H7 (cell line): ENCODE measurements around the gene TEKT4. TPM values are rescaled to one million over a fixed set of nuclear protein-coding genes. Genes with fewer than 3 reads are reported as not detected.
A peak's percentile ranks its signal among the peaks of the same experiment; 100 is the strongest.
"Not testable (repeated sequence)": the region's sequence is repeated elsewhere in the genome, so short reads cannot be mapped to it uniquely, and the experiment has no call there.

Experiments used
- DNase-seq: peaks from one replicate; pipeline ENCODE4 v3.0.0; 2012
- H3K27me3 ChIP-seq: 2 replicates; pipeline ENCODE4 v1.6.0; 2011; ENCODE audit warnings: mild to moderate bottlenecking, low read length; ENCODE audit not compliant: control insufficient read depth, insufficient read depth
- H3K36me3 ChIP-seq: replicated peaks from 2 replicates; pipeline ENCODE4 v1.5.1; 2011; ENCODE audit warnings: low read length; ENCODE audit not compliant: control insufficient read depth, insufficient read depth
- H3K4me3 ChIP-seq: 2 replicates; pipeline ENCODE4 v1.5.1; 2011; ENCODE audit warnings: low read depth, mild to moderate bottlenecking, control low read depth, low read length, moderate library complexity; ENCODE audit not compliant: insufficient read depth
- total RNA-seq: library from RNA; depleted of rRNA; stranded (reverse); fragments of >200 nt; shearing (Covaris generic); gene quantifications from 2 replicates; pipeline ENCODE4 v1.2.3, GENCODE V29; 2014; rRNA removed

Gene TEKT4, protein sequence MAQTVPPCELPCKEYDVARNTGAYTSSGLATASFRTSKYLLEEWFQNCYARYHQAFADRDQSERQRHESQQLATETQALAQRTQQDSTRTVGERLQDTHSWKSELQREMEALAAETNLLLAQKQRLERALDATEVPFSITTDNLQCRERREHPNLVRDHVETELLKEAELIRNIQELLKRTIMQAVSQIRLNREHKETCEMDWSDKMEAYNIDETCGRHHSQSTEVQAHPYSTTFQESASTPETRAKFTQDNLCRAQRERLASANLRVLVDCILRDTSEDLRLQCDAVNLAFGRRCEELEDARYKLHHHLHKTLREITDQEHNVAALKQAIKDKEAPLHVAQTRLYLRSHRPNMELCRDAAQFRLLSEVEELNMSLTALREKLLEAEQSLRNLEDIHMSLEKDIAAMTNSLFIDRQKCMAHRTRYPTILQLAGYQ
- total RNA-seq: not detected in 2 replicates

DNA sequence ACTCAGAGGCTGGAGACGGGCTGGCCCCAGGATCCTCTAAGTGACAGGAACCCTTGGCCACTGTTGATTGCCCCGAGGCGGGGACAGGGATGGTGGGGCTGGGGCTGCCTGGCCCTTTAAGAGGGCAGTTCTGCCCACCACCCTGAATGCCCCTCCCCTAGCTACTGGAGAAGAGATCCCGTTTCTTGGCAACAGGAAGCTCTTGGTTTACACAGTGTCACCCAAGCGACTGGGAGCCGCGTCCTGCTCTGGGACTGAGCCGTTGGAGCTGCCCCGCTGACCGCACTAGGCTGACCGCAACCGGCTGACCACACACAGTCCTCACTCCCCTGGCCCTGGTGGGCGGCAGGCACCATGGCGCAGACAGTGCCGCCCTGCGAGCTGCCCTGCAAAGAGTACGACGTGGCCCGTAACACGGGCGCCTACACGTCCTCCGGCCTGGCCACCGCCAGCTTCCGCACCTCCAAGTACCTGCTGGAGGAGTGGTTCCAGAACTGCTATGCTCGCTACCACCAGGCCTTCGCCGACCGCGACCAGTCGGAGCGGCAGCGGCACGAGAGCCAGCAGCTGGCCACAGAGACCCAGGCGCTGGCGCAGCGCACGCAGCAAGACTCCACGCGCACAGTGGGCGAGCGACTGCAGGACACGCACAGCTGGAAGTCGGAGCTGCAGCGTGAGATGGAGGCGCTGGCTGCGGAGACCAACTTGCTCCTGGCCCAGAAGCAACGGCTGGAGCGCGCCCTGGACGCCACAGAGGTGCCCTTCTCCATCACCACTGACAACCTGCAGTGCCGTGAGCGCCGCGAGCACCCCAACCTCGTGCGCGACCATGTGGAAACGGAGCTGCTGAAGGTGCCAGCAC is at the start of gene TEKT4:
TEKT4 (plus strand) TSS at position 205 of the 862 bp plus-strand sequence; CDS start at position 355, 150 bp downstream.
- peak; percentile 65 for DNase-seq
- Histone ChIP-seq H3K27me3 (peaks cover 20% of the 10 kb centered on the region), H3K4me3 (peak within 1 kb of the TSS; percentile 23), H3K36me3 (no peaks in the 10 kb centered on the region)

DNA sequence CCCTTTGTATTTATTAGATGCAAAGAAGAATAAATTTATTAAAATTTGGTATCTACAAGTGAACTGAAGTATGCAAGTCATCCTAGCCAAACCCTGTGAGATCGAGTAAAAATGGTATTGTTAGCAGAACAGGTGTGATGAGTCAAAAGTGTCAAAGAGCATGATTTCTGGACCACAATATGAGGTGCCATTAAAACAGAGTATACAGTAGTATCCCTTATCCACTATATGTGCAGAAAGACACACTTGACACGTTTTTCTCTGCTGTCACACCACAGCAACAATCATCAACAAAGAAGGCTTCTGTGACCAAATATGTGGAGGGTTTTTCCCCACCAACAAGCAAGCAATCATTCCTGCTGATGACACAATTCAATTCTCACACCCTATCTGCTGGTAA is 32.0 kb upstream of the TEKT4 start:
- H3K4me3 ChIP-seq, DNase-seq, H3K36me3 ChIP-seq, H3K27me3 ChIP-seq: not testable (repeated sequence)

DNA sequence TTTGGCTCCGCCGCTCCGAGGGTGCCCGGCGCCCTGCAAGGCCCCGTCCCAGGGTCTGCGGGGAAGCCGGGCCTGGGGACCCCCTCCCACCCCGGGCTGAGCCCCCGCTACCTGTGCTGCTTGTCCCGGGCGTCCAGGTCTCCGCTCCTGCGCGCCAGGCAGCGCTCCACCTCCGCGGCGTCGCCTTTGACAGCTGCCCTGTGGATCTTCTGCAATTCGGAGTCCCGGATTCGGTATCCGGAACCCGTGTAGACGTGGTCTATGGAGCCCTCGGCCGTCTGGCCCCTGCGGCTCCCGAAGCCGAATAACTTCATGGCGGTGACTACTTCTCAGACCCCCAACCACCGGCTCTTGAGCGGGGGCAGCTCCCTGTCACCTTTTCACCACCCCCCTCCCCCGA is 14.4 kb upstream of the TEKT4 start:
- DNase-seq: peak; percentile 37
- H3K4me3 ChIP-seq, H3K36me3 ChIP-seq: not testable (repeated sequence)
- peaks cover 24% of the 10 kb centered on the region for H3K27me3 ChIP-seq

DNA sequence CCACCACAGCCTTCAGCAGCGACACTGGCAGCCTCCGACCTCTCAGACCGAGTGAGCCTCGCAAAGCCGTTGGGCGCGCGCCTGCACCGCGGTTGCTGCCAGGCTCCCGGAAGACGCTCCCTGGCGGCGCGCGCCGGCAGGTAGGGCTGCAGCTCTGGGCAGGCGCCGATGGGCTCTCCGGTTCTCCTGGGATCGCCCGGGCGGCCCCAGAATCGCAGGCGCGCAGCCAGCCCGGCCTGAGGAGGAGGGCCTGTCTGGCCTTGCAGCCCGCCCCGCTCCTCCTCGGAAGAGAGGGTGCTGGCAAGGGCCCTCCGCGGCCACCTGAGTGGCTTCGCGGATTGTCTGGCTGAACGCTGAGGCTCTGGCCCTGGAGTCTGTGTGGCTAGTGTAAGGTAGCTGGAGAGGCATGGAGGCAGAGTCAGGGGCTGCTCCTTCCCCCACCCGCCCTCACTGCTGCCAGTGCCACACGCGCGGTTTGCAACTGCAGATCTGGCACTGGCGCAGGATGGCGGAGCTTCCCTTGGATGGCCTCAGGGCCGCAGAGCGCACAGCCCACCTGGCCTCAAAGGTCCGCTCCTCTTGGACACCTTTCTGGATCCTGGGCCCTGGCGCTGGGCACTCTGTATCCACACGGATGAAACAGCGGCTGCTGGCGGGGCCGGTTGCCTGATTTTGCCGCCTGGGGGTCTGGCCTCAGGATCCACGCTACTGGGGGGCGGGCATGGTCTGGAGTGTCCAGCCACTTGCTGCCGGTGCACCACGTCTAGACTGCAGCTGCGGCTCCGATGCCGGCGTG is 13.7 kb upstream of the TEKT4 start:
- H3K27me3 ChIP-seq: peaks cover 31% of the 10 kb centered on the region
- not testable (repeated sequence) for H3K36me3 ChIP-seq
- peak; percentile 61 for DNase-seq
- peak overlapping the region; percentile 12; the same call in 1 of the 2 replicates for H3K4me3 ChIP-seq

DNA sequence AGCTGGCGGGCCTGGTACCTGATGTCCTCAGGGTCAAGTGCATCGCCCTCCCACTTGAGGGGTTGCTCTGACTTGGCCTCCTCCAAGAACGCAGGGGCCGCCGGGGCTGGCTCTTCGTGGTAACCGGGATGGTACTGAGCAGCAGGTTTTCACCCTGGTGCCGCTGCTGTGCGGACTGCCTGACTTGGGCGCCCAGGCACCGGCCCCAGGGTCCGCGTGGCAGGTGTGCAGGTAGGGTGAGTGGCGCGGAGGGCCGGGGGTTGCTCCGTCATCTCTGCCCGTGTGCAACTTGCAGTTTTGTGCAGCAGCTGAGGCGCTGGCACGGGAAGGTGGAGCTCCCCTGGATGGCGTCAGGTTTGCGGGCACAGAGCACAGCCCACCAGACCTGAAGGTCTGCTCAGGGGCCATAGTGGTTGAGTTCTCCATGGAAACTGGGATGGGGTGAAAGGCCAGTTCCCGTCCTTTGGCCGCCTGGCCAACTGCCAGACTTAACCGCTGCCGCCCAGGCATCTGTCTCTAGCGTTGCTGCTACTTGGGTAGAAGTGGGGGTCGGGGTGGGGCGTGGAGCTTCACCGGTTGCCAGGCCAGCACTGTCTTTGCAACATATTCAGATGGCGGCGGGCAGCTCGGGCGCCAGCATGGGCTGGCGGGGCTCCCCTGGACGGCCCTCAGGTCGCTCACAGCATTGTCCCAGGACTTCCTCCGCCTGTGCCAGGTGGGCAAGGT is 12.9 kb upstream of the TEKT4 start:
- peak; percentile 4 for DNase-seq

DNA sequence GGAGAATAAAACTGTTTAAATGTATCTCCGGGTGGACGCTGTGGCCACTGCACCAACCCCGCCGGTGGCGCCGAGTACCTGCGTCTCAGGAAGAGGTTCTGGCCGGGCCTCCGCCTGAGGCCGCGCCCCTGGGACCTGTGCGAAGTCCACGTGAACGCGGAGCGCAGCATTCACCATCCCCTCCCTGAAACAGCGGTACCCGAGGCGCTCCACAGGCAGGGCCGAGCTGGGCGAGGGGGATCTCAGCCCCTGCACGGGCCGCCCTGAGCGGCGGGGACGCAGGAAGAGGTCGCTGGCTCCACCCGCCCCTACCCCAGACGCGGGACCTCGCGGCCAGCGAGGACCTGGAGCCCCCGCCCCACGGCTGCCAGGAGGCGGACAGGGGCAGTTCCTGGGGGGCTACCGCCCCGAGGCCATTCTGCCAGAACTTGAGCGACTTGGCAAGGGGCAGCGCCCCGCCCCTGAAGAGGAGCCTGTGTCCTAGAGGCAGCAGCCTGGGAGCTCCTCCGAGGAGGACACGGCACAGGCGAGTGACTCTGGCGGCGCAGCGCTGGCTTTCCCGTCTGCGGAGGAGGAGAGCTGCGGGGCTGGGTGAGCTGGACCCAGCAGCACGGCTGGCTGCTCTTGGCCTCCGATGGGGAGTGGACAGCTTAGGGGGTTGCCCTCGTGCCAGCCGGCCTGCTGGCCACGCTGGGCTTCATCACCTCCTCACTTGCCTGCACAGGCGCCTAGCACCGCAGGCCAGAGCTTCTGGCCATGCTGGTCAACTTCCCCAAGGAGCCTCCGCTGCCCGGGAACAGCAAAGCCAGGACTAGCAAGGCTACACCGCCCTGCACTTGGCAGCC is 9.7 kb upstream of the TEKT4 start:
- Histone ChIP-seq H3K27me3 (peaks cover 31% of the 10 kb centered on the region), H3K36me3 (no peaks in the 10 kb centered on the region), H3K4me3 (peak overlapping the region; percentile 20; the same call in 1 of the 2 replicates)
- peak; percentile 67 for DNase-seq

More for the DNA sequence above, 12.9 kb upstream of the TEKT4 start:
- not testable (repeated sequence) for H3K36me3 ChIP-seq, H3K4me3 ChIP-seq
- H3K27me3 ChIP-seq: peaks cover 32% of the 10 kb centered on the region

DNA sequence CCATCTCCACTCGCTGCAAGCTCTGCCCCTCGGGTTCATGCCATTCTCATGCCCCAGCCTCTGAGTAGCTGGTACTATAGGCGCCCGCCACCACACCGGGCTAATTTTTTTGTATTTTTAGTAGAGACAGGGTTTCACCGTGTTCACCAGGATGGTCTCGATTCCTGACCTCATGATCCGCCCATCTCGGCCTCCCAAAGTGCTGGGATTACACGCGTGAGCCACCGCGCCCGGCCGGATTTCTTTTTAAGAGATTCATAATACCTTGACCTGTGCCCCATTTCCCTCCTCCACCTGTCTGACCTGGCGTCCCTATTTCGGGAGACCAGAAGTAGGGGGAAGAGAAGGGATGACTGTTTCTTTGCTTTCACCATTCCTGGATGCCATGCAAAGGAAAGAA is 8.3 kb upstream of the TEKT4 start:
- not testable (repeated sequence) for H3K4me3 ChIP-seq, DNase-seq, H3K36me3 ChIP-seq
- peaks cover 22% of the 10 kb centered on the region for H3K27me3 ChIP-seq

DNA sequence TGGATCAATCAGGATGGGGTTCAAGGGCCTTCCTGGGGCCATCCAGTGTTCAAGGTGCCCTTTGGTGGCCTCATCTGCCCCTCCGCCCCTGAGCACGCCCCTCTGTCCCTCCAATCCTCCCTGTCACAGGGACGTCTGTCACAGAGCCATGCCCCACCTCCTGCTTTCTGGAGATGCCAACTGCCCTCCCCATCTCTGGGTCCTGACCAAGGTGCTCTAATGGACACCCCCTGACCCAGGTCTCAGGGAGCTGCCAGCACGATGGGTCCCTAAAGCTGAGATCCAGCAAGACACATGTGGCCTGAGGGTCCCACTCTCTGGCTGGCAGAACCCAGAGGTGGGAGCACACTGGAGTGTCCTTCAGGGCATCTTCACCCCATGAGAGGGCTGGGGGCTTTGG is 2.1 kb upstream of the TEKT4 start:
- H3K36me3 ChIP-seq: no peaks in the 10 kb centered on the region
- DNase-seq: no peak
- H3K4me3 ChIP-seq: no peak overlapping the region
- H3K27me3 ChIP-seq: peaks cover 20% of the 10 kb centered on the region

DNA sequence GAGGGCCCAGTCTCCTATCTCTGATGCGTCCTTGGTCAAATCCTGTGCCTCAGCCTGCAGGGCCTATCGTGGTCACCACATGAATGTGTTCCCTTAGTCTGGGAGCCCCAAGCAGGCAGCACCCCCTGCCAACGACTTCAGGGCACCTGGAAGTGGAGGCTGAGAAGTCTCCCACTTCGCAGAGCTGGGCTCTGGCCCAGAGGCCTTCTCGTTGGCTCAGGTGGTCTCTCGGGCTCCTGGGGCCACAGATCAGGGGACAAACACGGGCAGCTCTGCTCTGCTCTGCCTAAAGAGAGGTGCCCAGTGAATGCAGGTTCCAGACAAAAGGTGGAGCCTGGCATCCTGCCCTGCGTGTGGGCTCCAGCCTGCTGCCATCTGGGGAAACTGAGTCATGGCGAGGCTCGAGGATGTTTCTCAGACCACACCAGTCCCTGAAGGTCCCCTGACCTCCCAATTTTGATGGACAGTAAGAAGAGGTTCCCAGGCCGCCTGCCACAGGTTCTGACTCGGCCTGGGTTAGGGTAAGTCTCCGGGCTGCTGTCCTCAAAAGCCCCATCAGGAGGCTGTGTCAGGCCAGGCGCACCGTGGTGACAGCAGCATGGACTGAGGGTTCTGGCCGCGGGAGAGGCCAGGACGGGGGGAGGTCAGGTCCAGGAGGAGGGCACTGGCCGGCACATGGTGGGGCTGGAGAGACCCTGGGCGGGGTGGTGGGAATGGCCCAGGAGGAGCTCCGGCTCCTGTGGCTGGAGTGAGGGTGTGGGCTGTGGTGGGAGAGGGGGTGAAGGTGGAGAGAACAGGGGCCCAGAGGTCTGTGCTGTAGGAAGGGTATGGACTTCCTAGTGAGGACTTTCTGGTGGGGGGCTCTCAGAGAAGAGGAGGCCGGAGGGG is 1.4 kb upstream of the TEKT4 start:
- no peak for DNase-seq
- Histone ChIP-seq H3K36me3 (no peaks in the 10 kb centered on the region), H3K27me3 (peaks cover 20% of the 10 kb centered on the region), H3K4me3 (no peak overlapping the region)

DNA sequence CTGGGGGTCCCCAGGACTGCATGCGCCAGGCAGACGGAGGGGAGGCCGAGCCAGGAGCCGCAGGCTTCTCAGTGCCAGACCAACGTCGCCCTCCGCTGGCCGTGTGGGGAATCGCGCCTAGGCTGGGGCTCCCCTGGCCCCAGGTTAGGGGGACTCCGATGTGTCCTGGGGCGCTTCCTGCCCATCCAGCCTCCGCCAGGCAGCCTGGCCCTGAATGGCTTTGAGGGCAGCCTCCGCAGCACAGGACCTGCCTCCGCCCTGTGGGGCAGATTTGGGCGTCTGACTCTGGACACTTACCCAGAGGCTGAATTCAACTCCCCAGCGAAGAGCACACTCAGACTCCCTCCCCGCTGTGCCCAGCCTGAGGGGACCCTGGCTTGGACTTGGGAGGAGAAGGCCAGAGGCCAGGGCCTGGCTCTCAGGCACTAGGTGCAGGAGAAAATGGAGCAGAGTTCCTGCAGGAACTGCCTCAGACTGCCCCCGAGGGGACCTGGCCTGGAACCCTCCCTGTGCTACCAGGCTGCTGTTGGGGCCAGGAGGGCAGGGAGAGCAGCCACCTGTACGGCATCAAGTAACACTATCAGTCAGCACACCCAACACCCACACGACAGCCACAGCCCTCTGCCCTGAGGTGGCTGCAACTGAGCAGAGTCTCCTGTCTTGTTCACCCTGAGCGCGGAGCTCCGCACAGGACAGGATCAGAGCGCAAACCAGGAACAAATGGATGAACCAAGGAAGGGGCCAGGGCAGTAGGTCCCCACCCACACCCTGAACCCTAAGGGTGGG is 597 bp upstream of the TEKT4 start:
- peak; percentile 83 for DNase-seq
- no peaks in the 10 kb centered on the region for H3K36me3 ChIP-seq
- H3K4me3 ChIP-seq: peak overlapping the region; percentile 6; the same call in 1 of the 2 replicates
- peaks cover 20% of the 10 kb centered on the region for H3K27me3 ChIP-seq

DNA sequence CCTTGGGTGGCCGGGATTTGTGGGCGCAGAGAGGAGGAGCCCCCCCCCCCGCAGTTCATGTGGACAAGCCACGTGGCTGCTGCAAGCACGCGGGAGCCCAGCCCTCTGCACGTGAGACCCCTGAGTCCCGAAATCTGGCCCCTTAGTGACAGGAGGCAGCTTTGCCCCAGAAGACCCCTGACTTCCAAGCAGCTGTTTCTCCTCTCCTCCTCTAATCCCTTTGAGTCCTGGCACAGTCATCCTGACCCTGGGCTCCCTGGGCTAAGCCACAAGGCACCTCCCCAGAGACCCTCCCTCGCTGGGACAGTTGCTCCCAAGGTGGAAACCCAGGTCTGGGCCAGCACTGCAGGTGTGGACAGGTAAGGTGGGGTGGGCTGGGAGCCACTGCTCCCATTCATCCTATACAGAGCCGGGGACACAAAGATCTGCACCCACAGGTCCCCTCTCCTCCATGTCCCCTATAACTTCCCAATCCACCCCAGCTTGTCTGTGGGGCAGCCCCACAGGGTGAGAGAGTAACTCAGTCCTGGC is 923 bp downstream of the TEKT4 start:
- Histone ChIP-seq H3K4me3 (no peak overlapping the region), H3K36me3 (no peaks in the 10 kb centered on the region), H3K27me3 (peaks cover 20% of the 10 kb centered on the region)
- no peak for DNase-seq
